HL-60 (cell line): ENCODE results near the gene PRSS50.

Experiments used
- CTCF ChIP-seq: IDR thresholded peaks from one replicate; pipeline ENCODE4 v1.5.1; 2011; ENCODE audit warnings: low read length, control low read depth, inconsistent platforms; ENCODE audit not compliant: insufficient read depth
- GABPA ChIP-seq: IDR thresholded peaks from 2 replicates; pipeline ENCODE4 v1.6.1; 2012; ENCODE audit warnings: low read depth
- POLR2AphosphoS5 ChIP-seq: IDR thresholded peaks from 2 replicates; pipeline ENCODE4 v1.6.1; 2012; ENCODE audit warnings: low read depth
- REST ChIP-seq: IDR thresholded peaks from 2 replicates; pipeline ENCODE4 v1.6.1; 2012; ENCODE audit warnings: low read depth; ENCODE audit not compliant: insufficient replicate concordance

- TF ChIP-seq CTCF (no peak), GABPA (no peak), POLR2AphosphoS5 (no peak), REST (no peak)
Observed at GRCh38 chr3:46707601-46708011, 10.1 kb downstream of the PRSS50 start.
